ENCODE data around the gene RARRES2.

The RARRES2 gene

DNA sequence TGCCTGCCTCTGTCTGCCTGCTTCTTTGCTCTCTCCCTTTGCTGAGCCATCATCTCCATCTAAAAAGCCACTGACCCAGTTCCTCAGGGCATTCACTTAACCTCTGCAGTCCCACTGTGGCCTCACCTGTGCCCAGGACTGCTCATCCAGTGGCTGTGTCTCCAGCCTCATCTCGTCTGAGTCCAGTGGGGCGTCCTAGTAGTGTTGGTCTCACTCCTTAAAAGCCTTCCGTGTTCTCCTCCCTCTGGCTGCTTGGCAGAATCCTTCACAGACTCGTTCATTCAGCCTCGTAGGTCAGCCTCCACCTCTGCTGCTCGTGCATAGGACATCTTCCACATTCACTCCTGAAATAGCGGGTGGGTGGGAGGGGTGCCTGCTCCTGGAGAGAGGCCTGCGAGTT is 7.3 kb downstream of the RARRES2 start:
- H4K20me1 ChIP-seq (ENCODE audit: insufficient read depth): no peaks in the 10 kb centered on the region
- no peaks in the 10 kb centered on the region for H3K4me1 ChIP-seq (ENCODE audit: low read depth, poor library complexity, severe bottlenecking)
- H3K36me3 ChIP-seq (ENCODE audit: insufficient read depth): no peaks in the 10 kb centered on the region; the same call in 1 of the 2 replicates
- H3K4me3 ChIP-seq (IDR thresholded peaks at IDR 0.05; ENCODE audit: insufficient read depth, low read depth, low read length): no peak overlapping the region
- TF ChIP-seq, protein P1, sequence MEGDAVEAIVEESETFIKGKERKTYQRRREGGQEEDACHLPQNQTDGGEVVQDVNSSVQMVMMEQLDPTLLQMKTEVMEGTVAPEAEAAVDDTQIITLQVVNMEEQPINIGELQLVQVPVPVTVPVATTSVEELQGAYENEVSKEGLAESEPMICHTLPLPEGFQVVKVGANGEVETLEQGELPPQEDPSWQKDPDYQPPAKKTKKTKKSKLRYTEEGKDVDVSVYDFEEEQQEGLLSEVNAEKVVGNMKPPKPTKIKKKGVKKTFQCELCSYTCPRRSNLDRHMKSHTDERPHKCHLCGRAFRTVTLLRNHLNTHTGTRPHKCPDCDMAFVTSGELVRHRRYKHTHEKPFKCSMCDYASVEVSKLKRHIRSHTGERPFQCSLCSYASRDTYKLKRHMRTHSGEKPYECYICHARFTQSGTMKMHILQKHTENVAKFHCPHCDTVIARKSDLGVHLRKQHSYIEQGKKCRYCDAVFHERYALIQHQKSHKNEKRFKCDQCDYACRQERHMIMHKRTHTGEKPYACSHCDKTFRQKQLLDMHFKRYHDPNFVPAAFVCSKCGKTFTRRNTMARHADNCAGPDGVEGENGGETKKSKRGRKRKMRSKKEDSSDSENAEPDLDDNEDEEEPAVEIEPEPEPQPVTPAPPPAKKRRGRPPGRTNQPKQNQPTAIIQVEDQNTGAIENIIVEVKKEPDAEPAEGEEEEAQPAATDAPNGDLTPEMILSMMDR (conservative IDR thresholded peaks at IDR 0.05; ENCODE audit: low read depth, low read length): no peak
- H3K27ac ChIP-seq: no peak overlapping the region
- no peak overlapping the region for H3K4me2 ChIP-seq
- no peaks in the 10 kb centered on the region for H3K27me3 ChIP-seq (ENCODE audit: insufficient read depth, low read depth)
- no peak overlapping the region for H2AFZ ChIP-seq (ENCODE audit: low read depth)
- no peaks in the 10 kb centered on the region for H3K79me2 ChIP-seq (ENCODE audit: insufficient read depth, low read depth)
- H3K9ac ChIP-seq: no peak overlapping the region

GRCh38 chr7:150333659-150334058 is 7.8 kb downstream of the RARRES2 start:
- Histone ChIP-seq H3K79me2 (ENCODE audit: insufficient read depth, low read depth) (no peaks in the 10 kb centered on the region), H3K27me3 (ENCODE audit: insufficient read depth, low read depth) (no peaks in the 10 kb centered on the region), H2AFZ (ENCODE audit: low read depth) (no peak overlapping the region), H3K27ac (no peak overlapping the region), H3K4me1 (ENCODE audit: low read depth, poor library complexity, severe bottlenecking) (no peaks in the 10 kb centered on the region), H3K4me2 (no peak overlapping the region), H3K9ac (no peak overlapping the region), H4K20me1 (ENCODE audit: insufficient read depth) (no peaks in the 10 kb centered on the region), H3K4me3 (IDR thresholded peaks at IDR 0.05; ENCODE audit: insufficient read depth, low read depth, low read length) (no peak overlapping the region), H3K36me3 (ENCODE audit: insufficient read depth) (no peaks in the 10 kb centered on the region; the same call in 1 of the 2 replicates)
- TF ChIP-seq, protein P1 (conservative IDR thresholded peaks at IDR 0.05; ENCODE audit: low read depth, low read length): no peak

GRCh38 chr7:150332852-150333635 is 8.4 kb downstream of the RARRES2 start:
- H3K4me2 ChIP-seq: no peak overlapping the region
- TF ChIP-seq, protein P1 (conservative IDR thresholded peaks at IDR 0.05; ENCODE audit: low read depth, low read length): no peak
- no peak overlapping the region for H3K4me3 ChIP-seq (IDR thresholded peaks at IDR 0.05; ENCODE audit: insufficient read depth, low read depth, low read length)
- H4K20me1 ChIP-seq (ENCODE audit: insufficient read depth): no peaks in the 10 kb centered on the region
- H3K9ac ChIP-seq: no peak overlapping the region
- no peak overlapping the region for H2AFZ ChIP-seq (ENCODE audit: low read depth)
- H3K4me1 ChIP-seq (ENCODE audit: low read depth, poor library complexity, severe bottlenecking): no peaks in the 10 kb centered on the region
- no peaks in the 10 kb centered on the region; the same call in 1 of the 2 replicates for H3K36me3 ChIP-seq (ENCODE audit: insufficient read depth)
- H3K27ac ChIP-seq: no peak overlapping the region
- no peaks in the 10 kb centered on the region for H3K27me3 ChIP-seq (ENCODE audit: insufficient read depth, low read depth)
- H3K79me2 ChIP-seq (ENCODE audit: insufficient read depth, low read depth): no peaks in the 10 kb centered on the region

- H4K20me1 ChIP-seq (ENCODE audit: insufficient read depth): no peaks in the 10 kb centered on the region
- H3K4me3 ChIP-seq (IDR thresholded peaks at IDR 0.05; ENCODE audit: insufficient read depth, low read depth, low read length): no peak overlapping the region
- H2AFZ ChIP-seq (ENCODE audit: low read depth): no peak overlapping the region
- no peak overlapping the region for H3K4me2 ChIP-seq
- no peaks in the 10 kb centered on the region; the same call in 1 of the 2 replicates for H3K36me3 ChIP-seq (ENCODE audit: insufficient read depth)
- TF ChIP-seq, protein P1 (conservative IDR thresholded peaks at IDR 0.05; ENCODE audit: low read depth, low read length): no peak
- no peak overlapping the region for H3K9ac ChIP-seq
- no peaks in the 10 kb centered on the region for H3K27me3 ChIP-seq (ENCODE audit: insufficient read depth, low read depth)
- H3K79me2 ChIP-seq (ENCODE audit: insufficient read depth, low read depth): peaks cover 4% of the 10 kb centered on the region; the same call in 1 of the 2 replicates
- no peaks in the 10 kb centered on the region for H3K4me1 ChIP-seq (ENCODE audit: low read depth, poor library complexity, severe bottlenecking)
- no peak overlapping the region for H3K27ac ChIP-seq
These were observed 11.1 kb downstream of the RARRES2 start for GRCh38 chr7:150330211-150330885.

All from KMS-11 (cell line).